H1 (cell line): Measurements from ENCODE around the gene EGFR. TPM values are rescaled to one million over a fixed set of nuclear protein-coding genes. Genes with fewer than 3 reads are reported as not detected.

Source experiments
- CTCF ChIA-PET: fragments of 300-600 bp; sonication (Branson Sonifier 250); formaldehyde crosslinking; loops from one replicate; lab custom pipeline; 2021; ENCODE audit not compliant: partially characterized antibody; lab: Charles Lee
- POLR2A ChIA-PET: fragments of 300-600 bp; sonication (Branson Sonifier 250); formaldehyde crosslinking; loops from one replicate; lab custom pipeline; 2021; ENCODE audit warnings: inconsistent platforms; ENCODE audit not compliant: partially characterized antibody; lab: Charles Lee
- DNase-seq, 2 experiments: peaks; one replicate each; pipeline versions ENCODE4 v3.0.0 to v3.0.0-alpha.2; 2010 to 2022; ENCODE audit warnings: low spot score in 2 of 2, low read depth in 1 of 2, mixed read lengths in 1 of 2
- FAIRE-seq: peaks from 2 replicates; lab custom pipeline; 2011; peaks lifted over from hg19 to GRCh38; lab: Jason Lieb, UNC
- H2AFZ ChIP-seq: 2 replicates; pipeline ENCODE4 v1.8.1; 2012; ENCODE audit warnings: low read length, inconsistent platforms
- H2AK5ac ChIP-seq: 2 replicates; pipeline ENCODE4 v1.6.1; 2013; ENCODE audit warnings: low read depth, low read length
- H2BK120ac ChIP-seq: replicated peaks from 2 replicates; pipeline ENCODE3; 2013; ENCODE audit warnings: low read depth, low read length, inconsistent platforms
- H2BK12ac ChIP-seq: 2 replicates; pipeline ENCODE4 v1.6.1; 2013; ENCODE audit warnings: low read depth, low read length
- H2BK15ac ChIP-seq: 2 replicates; pipeline ENCODE4 v1.6.1; 2013; ENCODE audit warnings: low read length
- H2BK20ac ChIP-seq: 2 replicates; pipeline ENCODE4 v1.6.1; 2013; ENCODE audit warnings: low read length
- H2BK5ac ChIP-seq: 2 replicates; pipeline ENCODE4 v1.6.1; 2013; ENCODE audit warnings: low read depth, low read length
- H3K14ac ChIP-seq: 2 replicates; pipeline ENCODE4 v1.6.1; 2013; ENCODE audit warnings: inconsistent platforms; ENCODE audit not compliant: insufficient read length
- H3K18ac ChIP-seq: 2 replicates; pipeline ENCODE4 v1.6.1; 2013; ENCODE audit warnings: low read length; ENCODE audit errors: extremely low read depth
- H3K23ac ChIP-seq: 2 replicates; pipeline ENCODE4 v1.6.1; 2013; ENCODE audit warnings: inconsistent platforms; ENCODE audit not compliant: insufficient read length
- H3K23me2 ChIP-seq: 2 replicates; pipeline ENCODE4 v1.6.1; 2013; ENCODE audit warnings: low read depth, low read length
- H3K27ac ChIP-seq: 2 replicates; pipeline ENCODE4 v1.6.1; 2011; ENCODE audit warnings: low read depth, low read length, inconsistent platforms
- H3K27me3 ChIP-seq, 4 experiments: replicated peaks in 1 of 4; 1 replicate in 1 of 4; 2 replicates in 3 of 4; pipeline versions ENCODE4 v1.6.1 to v1.8.1; 2011 to 2013; ENCODE audit warnings: low read length in 3 of 4, mild to moderate bottlenecking in 3 of 4, inconsistent platforms in 2 of 4, mixed read lengths in 2 of 4, moderate library complexity in 1 of 4; ENCODE audit not compliant: control insufficient read depth in 3 of 4, insufficient read depth in 3 of 4; ENCODE audit errors: extremely low read depth in 1 of 4
- H3K36me3 ChIP-seq, 4 experiments: 2 replicates each; pipeline versions ENCODE4 v1.6.1 to v1.8.1; 2011 to 2013; ENCODE audit warnings: mild to moderate bottlenecking in 4 of 4, low read length in 3 of 4, moderate library complexity in 2 of 4, control low read depth in 1 of 4, inconsistent platforms in 1 of 4; ENCODE audit not compliant: insufficient read depth in 4 of 4, control insufficient read depth in 2 of 4
- H3K4ac ChIP-seq: replicated peaks from 2 replicates; pipeline ENCODE3; 2013; ENCODE audit warnings: low read length, low read depth, mixed read lengths, inconsistent platforms; ENCODE audit not compliant: insufficient read length
- H3K4me1 ChIP-seq, 4 experiments: replicated peaks in 1 of 4; 1 replicate in 1 of 4; 2 replicates in 3 of 4; pipeline versions ENCODE4 v1.6.1 to v1.8.1; 2011 to 2013; ENCODE audit warnings: low read length in 3 of 4, inconsistent platforms in 2 of 4, mixed read lengths in 1 of 4; ENCODE audit not compliant: insufficient read depth in 4 of 4, control insufficient read depth in 3 of 4
- H3K4me2 ChIP-seq, 2 experiments: 2 replicates each; pipeline versions ENCODE4 v1.6.1 to v1.8.1; 2011 to 2013; ENCODE audit warnings: low read depth in 2 of 2, low read length in 2 of 2, control low read depth in 1 of 2, inconsistent platforms in 1 of 2, mild to moderate bottlenecking in 1 of 2; ENCODE audit not compliant: insufficient read depth in 1 of 2
- H3K4me3 ChIP-seq, 4 experiments: fragments of 200-600, 300-600 bp in 1 of 4; sonication (generic), shearing (Covaris generic), sonication (Bioruptor Twin) in 1 of 4; 2 replicates each; pipeline versions ENCODE4 v1.5.1 to v1.8.1; 2011 to 2016; ENCODE audit warnings: low read length in 4 of 4, low read depth in 3 of 4, control low read depth in 2 of 4, inconsistent platforms in 2 of 4, mild to moderate bottlenecking in 2 of 4, mixed read lengths in 1 of 4, moderate library complexity in 1 of 4; ENCODE audit not compliant: insufficient read depth in 2 of 4; ENCODE audit errors: extremely low read depth in 1 of 4
- H3K56ac ChIP-seq: replicated peaks from 2 replicates; pipeline ENCODE3; 2013; ENCODE audit warnings: low read depth, mild to moderate bottlenecking, mixed read lengths, low read length, inconsistent platforms; ENCODE audit not compliant: insufficient read length
- H3K79me1 ChIP-seq: 2 replicates; pipeline ENCODE4 v1.6.1; 2013; ENCODE audit warnings: low read depth, low read length, control low read depth
- H3K79me2 ChIP-seq, 2 experiments: 2 replicates each; pipeline versions ENCODE4 v1.6.1 to v1.8.1; 2012 to 2013; ENCODE audit warnings: low read length in 2 of 2, mild to moderate bottlenecking in 2 of 2, inconsistent platforms in 1 of 2; ENCODE audit not compliant: insufficient read depth in 2 of 2, control insufficient read depth in 1 of 2
- H3K9ac ChIP-seq, 4 experiments: replicated peaks in 1 of 4; 1 replicate in 1 of 4; 2 replicates in 3 of 4; pipeline versions ENCODE4 v1.6.1 to v1.8.1; 2011 to 2013; ENCODE audit warnings: low read depth in 3 of 4, low read length in 3 of 4, control low read depth in 2 of 4, mild to moderate bottlenecking in 2 of 4, moderate library complexity in 2 of 4, inconsistent platforms in 1 of 4; ENCODE audit errors: extremely low read depth in 1 of 4
- H3K9me3 ChIP-seq, 2 experiments: 2 replicates each; pipeline versions ENCODE4 v1.6.1 to v1.8.1; 2012 to 2013; ENCODE audit warnings: mild to moderate bottlenecking in 2 of 2, moderate library complexity in 2 of 2, control low read depth in 1 of 2, inconsistent platforms in 1 of 2, low read depth in 1 of 2, low read length in 1 of 2, mixed read lengths in 1 of 2; ENCODE audit not compliant: insufficient read depth in 2 of 2
- H4K20me1 ChIP-seq, 2 experiments: replicated peaks in 1 of 2; 2 replicates each; pipeline versions ENCODE3 to v1.8.1; 2011 to 2013; ENCODE audit warnings: inconsistent platforms in 2 of 2, low read length in 2 of 2, mild to moderate bottlenecking in 1 of 2; ENCODE audit not compliant: insufficient read depth in 2 of 2, control insufficient read depth in 1 of 2
- H4K5ac ChIP-seq: 2 replicates; pipeline ENCODE4 v1.6.1; 2013; ENCODE audit warnings: low read length, low read depth, mixed read lengths, inconsistent platforms; ENCODE audit not compliant: insufficient read length
- H4K8ac ChIP-seq: 2 replicates; pipeline ENCODE4 v1.8.0; 2013; ENCODE audit warnings: mild to moderate bottlenecking, moderate library complexity, low read length, inconsistent platforms; ENCODE audit not compliant: insufficient read depth; ENCODE audit errors: extremely low read depth
- H4K91ac ChIP-seq: replicated peaks from 2 replicates; pipeline ENCODE3; 2013; ENCODE audit warnings: low read length, mixed read lengths, inconsistent platforms; ENCODE audit not compliant: insufficient read length
- EP300 ChIP-seq, 2 experiments: IDR thresholded peaks; 1 replicate in 1 of 2; 2 replicates in 1 of 2; pipeline ENCODE4 v1.6.1; 2011 to 2012; ENCODE audit warnings: low read depth in 2 of 2, low read length in 2 of 2, mild to moderate bottlenecking in 2 of 2, borderline replicate concordance in 1 of 2, inconsistent platforms in 1 of 2, moderate library complexity in 1 of 2
- FOSL1 ChIP-seq: IDR thresholded peaks from 2 replicates; pipeline ENCODE4 v1.6.1; 2011; ENCODE audit warnings: mild to moderate bottlenecking, low read depth, low read length, moderate library complexity; ENCODE audit not compliant: insufficient read depth
- HDAC2 ChIP-seq, 2 experiments: fragments of 300-600 bp in 1 of 2; sonication (generic) in 1 of 2; IDR thresholded peaks; 2 replicates each; pipeline ENCODE4 v1.6.1; 2011 to 2012; ENCODE audit warnings: low read depth in 2 of 2, low read length in 2 of 2, mild to moderate bottlenecking in 2 of 2, moderate library complexity in 2 of 2, borderline replicate concordance in 1 of 2, inconsistent platforms in 1 of 2
- NANOG ChIP-seq: IDR thresholded peaks from 2 replicates; pipeline ENCODE4 v1.6.1; 2011; ENCODE audit warnings: low read length, low read depth, mild to moderate bottlenecking, inconsistent platforms; ENCODE audit not compliant: insufficient read depth, poor library complexity, severe bottlenecking
- POU5F1 ChIP-seq: IDR thresholded peaks from 2 replicates; pipeline ENCODE4 v1.6.1; 2011; ENCODE audit warnings: low read depth, mild to moderate bottlenecking, low read length, moderate library complexity
- SRF ChIP-seq: IDR thresholded peaks from 2 replicates; pipeline ENCODE4 v1.6.1; 2011; ENCODE audit warnings: mild to moderate bottlenecking, low read depth, low read length, moderate library complexity
- WGBS, 2 experiments: shearing (Covaris generic) in 1 of 2; methylation state at CpG; one replicate each; pipeline versions ENCODE4 v1.1.6 to v1.1.7; 2013 to 2015; ENCODE audit warnings: low lambda C conversion rate in 2 of 2, mixed read lengths in 2 of 2, inconsistent platforms in 1 of 2, low coverage in 1 of 2, missing lambda C conversion rate in 1 of 2; ENCODE audit not compliant: insufficient replicate concordance in 2 of 2, insufficient coverage in 1 of 2, insufficient read length in 1 of 2; ENCODE audit errors: extremely low coverage in 1 of 2, missing lambda C conversion rate in 1 of 2; 5-methylcytosine and 5-hydroxymethylcytosine counted together
- polyA plus RNA-seq, 7 experiments: library from polyadenylated mRNA; depleted of rRNA in 3 of 7; stranded (reverse) in 5 of 7; unstranded in 2 of 7; fragments of >200 nt in 5 of 7; fragments of 200-250 nt in 2 of 7; gene quantifications; 1 replicate in 5 of 7; 2 replicates in 1 of 7; 4 replicates in 1 of 7; pipeline versions ENCODE4 v1.2.1 to v1.2.3, GENCODE V29; 2011 to 2013; ENCODE audit warnings: missing spikeins in 2 of 7, mixed read lengths in 2 of 7
- total RNA-seq: library from RNA; stranded (reverse); fragmentation: NEBNext Ultra II Directional; extraction: Animal tissue kit (Norgen Biotek cat#: 25700); gene quantifications from 2 replicates; pipeline ENCODE4 v1.2.1, GENCODE V29; 2021

Gene EGFR
- total and polyA plus RNA-seq, 2 of the 8 experiments (the other 6 are each of a cell fraction or from before 2014, with no cell fraction given) = 1.9 to 5.8 TPM

- POLR2A ChIA-PET = no interaction called here
- Histone ChIP-seq H3K14ac (no peak overlapping the region), H3K4me3 (no peak overlapping the region), H3K27ac (no peak overlapping the region), H4K8ac (no peak overlapping the region), H3K9me3 (no peaks in the 10 kb centered on the region), H3K79me1 (no peaks in the 10 kb centered on the region), H3K9ac (no peak overlapping the region), H3K27me3 (no peaks in the 10 kb centered on the region), H3K4ac (no peak overlapping the region), H2BK20ac (no peak overlapping the region), H3K36me3 (no peaks in the 10 kb centered on the region), H2AK5ac (no peak overlapping the region), H3K79me2 (no peaks in the 10 kb centered on the region), H2BK15ac (no peak overlapping the region), H2BK120ac (no peak overlapping the region), H2AFZ (no peak overlapping the region; the same call in 1 of the 2 replicates), H3K4me2 (no peak overlapping the region), H3K18ac (no peak overlapping the region), H2BK5ac (no peak overlapping the region), H2BK12ac (0 out of 2 replicates have a peak overlapping the region, but pooled peaks have one; percentile 10)
- WGBS, 2 experiments = 86% methylated on average over 5 of the region's 5 CpGs; no CpG with 5 or more reads in 1 of the 2 experiments
- no peak for DNase-seq
- FAIRE-seq = no peak
- TF ChIP-seq FOSL1 (no peak), NANOG (no peak), POU5F1 (no peak), EP300 (IDR thresholded peaks at IDR 0.05; ENCODE audit: borderline replicate concordance in 1 of 2, low read depth in 2 of 2, low read length in 2 of 2) (no peak), SRF (no peak), HDAC2 (IDR thresholded peaks at IDR 0.05; ENCODE audit: borderline replicate concordance in 1 of 2, low read depth in 2 of 2, low read length in 2 of 2) (no peak)
- TF ChIP-seq, all 59 proteins: peak for 0
- Histone ChIP-seq H3K23me2 (no peaks in the 10 kb centered on the region; the same call in 1 of the 2 replicates), H3K56ac (no peak overlapping the region), H4K20me1 (no peaks in the 10 kb centered on the region), H3K4me1 (peaks cover 0 to 12% (median 8%) of the 10 kb centered on the region in 4 experiments; a peak in 4 of 7 replicates), H4K91ac (no peak overlapping the region), H3K23ac (no peak overlapping the region), H4K5ac (no peak overlapping the region)
- CTCF ChIA-PET = interaction anchor here (0.9 to 1.6 kb wide), 2 partner anchors 16 to 19 kb away, joined by 3 read pairs; no protein-coding TSS in a partner anchor
These were observed 89.6 kb downstream of the EGFR start for GRCh38 chr7:55108401-55108800.
